Epithelial cell of proximal tubule (primary cell): Measurements from ENCODE around the gene LEFTY1. TPM values are rescaled to one million over a fixed set of nuclear protein-coding genes. Genes with fewer than 3 reads are reported as not detected.
"Not testable (repeated sequence)": the region's sequence is repeated elsewhere in the genome, so short reads cannot be mapped to it uniquely, and the experiment has no call there.

ENCODE experiments used
- DNase-seq: peaks from one replicate; pipeline ENCODE4 v3.0.0-alpha.2; 2011; ENCODE audit warnings: low read depth
- H3K4me3 ChIP-seq: 2 replicates; pipeline ENCODE4 v1.5.1; 2011; ENCODE audit warnings: low read depth, mild to moderate bottlenecking, low read length
- CTCF ChIP-seq: conservative IDR thresholded peaks from 2 replicates; pipeline ENCODE4 v1.5.1; 2012; ENCODE audit warnings: low read depth, mild to moderate bottlenecking, low read length
- total RNA-seq: library from RNA; depleted of rRNA; stranded (reverse); fragments of >200 nt; gene quantifications from 2 replicates; pipeline ENCODE4 v1.2.3, GENCODE V29; 2015

The LEFTY1 gene
- not detected in 2 replicates for total RNA-seq

GRCh38 chr1:225888898-225889601, at the start of gene LEFTY1:
Gene LEFTY1 (minus strand): TSS chr1:225889146. CDS start chr1:225889066, 80 bp downstream.
- DNase-seq, result no peak
- H3K4me3 ChIP-seq, result no peak within 1 kb of the TSS
- TF ChIP-seq CTCF, result no peak

GRCh38 chr1:225937048-225937968, 48.4 kb upstream of the LEFTY1 start:
- no peak for TF ChIP-seq CTCF
- no peak for DNase-seq
- H3K4me3 ChIP-seq, result no peak overlapping the region

- no peak overlapping the region for H3K4me3 ChIP-seq
- no peak for DNase-seq
- TF ChIP-seq CTCF, result no peak
Observed at GRCh38 chr1:225936523-225936922, 47.6 kb upstream of the LEFTY1 start.

- H3K4me3 ChIP-seq, DNase-seq: not testable (repeated sequence)
Observed at GRCh38 chr1:225936086-225936485, 47.1 kb upstream of the LEFTY1 start.

- no peak for DNase-seq
- no peak for TF ChIP-seq CTCF
- H3K4me3 ChIP-seq, result no peak overlapping the region
Observed at GRCh38 chr1:225934711-225935110, 45.8 kb upstream of the LEFTY1 start.

- TF ChIP-seq CTCF, result no peak
- DNase-seq, result no peak
- H3K4me3 ChIP-seq, result no peak overlapping the region
Observed at GRCh38 chr1:225933072-225933471, 44.1 kb upstream of the LEFTY1 start.

GRCh38 chr1:225931270-225932136, 42.6 kb upstream of the LEFTY1 start:
- no peak for DNase-seq
- TF ChIP-seq CTCF, result no peak
- H3K4me3 ChIP-seq, result no peak overlapping the region
